Pancreas (tissue), 10 donors: ENCODE data around the gene TRA2A. TPM values are rescaled to one million over a fixed set of nuclear protein-coding genes. Genes with fewer than 3 reads are reported as not detected.
"Not testable (repeated sequence)": the region's sequence is repeated elsewhere in the genome, so short reads cannot be mapped to it uniquely, and the experiment has no call there.

ENCODE experiments used
- ATAC-seq, 4 donors: fragments of 200-7000 bp; cut with Tn5 transposase; one replicate each; pipeline versions ENCODE4 v1.8.0 to v1.9.1; 2020; ENCODE audit warnings: mild to moderate bottlenecking in 4 of 4, moderate library complexity in 4 of 4
- DNase-seq, 6 donors: peaks; one replicate each; pipeline ENCODE4 v3.0.0-alpha.2; 2020
- FAIRE-seq: peaks from 2 replicates; lab custom pipeline; 2012; peaks lifted over from hg19 to GRCh38; lab: Jason Lieb, UNC
- H3K27ac ChIP-seq, 4 donors: fragments of 200-600 bp; sonication (generic); 1 replicate in 3 of 4; 2 replicates in 1 of 4; pipeline versions ENCODE4 v1.5.0 to v1.8.0; 2020
- H3K27me3 ChIP-seq, 4 donors: fragments of 200-600 bp; one replicate each; pipeline ENCODE4 v1.8.0; 2021
- H3K36me3 ChIP-seq, 3 donors: fragments of 200-600 bp; sonication (generic) in 1 of 3; one replicate each; pipeline versions ENCODE4 v1.5.0 to v1.8.0; 2020 to 2021
- H3K4me1 ChIP-seq, 3 donors: fragments of 200-600 bp; one replicate each; pipeline ENCODE4 v1.8.0; 2021
- H3K4me3 ChIP-seq, 4 donors: fragments of 200-600 bp; sonication (generic) in 2 of 4; one replicate each; pipeline versions ENCODE4 v1.5.0 to v1.8.0; 2020 to 2021
- H3K9me3 ChIP-seq, 4 donors: fragments of 200-600 bp; one replicate each; pipeline ENCODE4 v1.8.0; 2021
- WGBS, 2 donors: extraction: QIAGEN DNeasy Blood & Tissue Kit; methylation state at CpG; one replicate each; pipeline ENCODE4 v1.1.7; 2013; 5-methylcytosine and 5-hydroxymethylcytosine counted together
- intact Hi-C, 3 donors: fragments of 100-400 bp; cut with DNase I; formaldehyde crosslinking; loops; one replicate each; pipeline versions ENCODE4 v1.11.1 to v1.14.2; 2022
- polyA plus RNA-seq, 2 donors: library from polyadenylated mRNA; stranded (reverse); fragments of 200-250 nt; gene quantifications; one replicate each; pipeline ENCODE4 v1.2.3, GENCODE V29; 2013
- total RNA-seq, 6 donors: library from RNA; stranded (reverse); fragmentation: NEBNext Ultra II Directional in 4 of 6; extraction: Animal tissue kit (Norgen Biotek cat#: 25700) in 4 of 6; gene quantifications; one replicate each; pipeline versions ENCODE4 v1.2.1 to v1.2.4, GENCODE V29; 2021 to 2023
- TF ChIP-seq, protein P1 (sequence below), 4 donors: fragments of 200-600 bp; sonication (generic) in 3 of 4; IDR thresholded peaks; one replicate each; pipeline versions ENCODE4 v1.5.0 to v1.8.0; 2021; ENCODE audit warnings: antibody characterized with exemption in 4 of 4
- donor health status: healthy with polysubstance abuse.
- donor health status: DM: no; HTN: no; CAD: no; lungs with moderate emphysema.
- donor health status: DM: no; HTN: no; CAD: no.
- donor health status: control.
- donor health status: control.
- donor health status: Bipolar disorder and iron deficiency.
- donor health status: DM: yes; HTN: yes; CAD: no.
- donor health status: DM: no; HTN: no; CAD: no.
- donor health status: DM: no; HTN: no; CAD: no.
- donor health status: DM: yes; HTN: yes; CAD: no.

TRA2A gene
- total and polyA plus RNA-seq, 8 donors, result 19.1 to 63.6 (median 28.4) TPM

DNA sequence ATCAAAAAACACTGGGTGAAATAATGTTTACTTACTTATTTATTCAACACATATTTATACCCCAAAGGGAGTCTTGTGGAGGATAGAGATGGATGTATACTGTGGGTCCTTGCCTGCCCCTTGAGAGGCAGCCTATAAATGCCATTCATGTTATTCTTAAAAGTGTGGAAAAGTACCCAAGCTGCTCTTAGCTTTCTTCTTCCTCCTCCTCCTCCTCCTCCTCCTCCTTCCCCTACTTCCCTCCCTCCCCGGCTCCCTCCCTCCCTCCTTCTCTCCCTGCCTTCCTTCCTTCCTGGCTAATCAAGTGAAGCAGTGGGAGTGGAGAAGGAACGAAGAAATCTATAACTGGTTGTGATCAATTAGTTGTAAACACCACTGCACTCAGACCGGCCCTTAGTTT is 40.3 kb downstream of the TRA2A start:
- WGBS, 2 donors, result 77 to 78% methylated on average over 3 of the region's 3 CpGs
- Histone ChIP-seq H3K4me3 (peak overlapping the region in 1 of 4 donors; percentile 40), H3K4me1 (no peaks in the 10 kb centered on the region), H3K27me3 (no peaks in the 10 kb centered on the region), H3K36me3 (no peaks in the 10 kb centered on the region), H3K27ac (no peak overlapping the region), H3K9me3 (no peaks in the 10 kb centered on the region)
- FAIRE-seq, result no peak
- TF ChIP-seq, protein P1, sequence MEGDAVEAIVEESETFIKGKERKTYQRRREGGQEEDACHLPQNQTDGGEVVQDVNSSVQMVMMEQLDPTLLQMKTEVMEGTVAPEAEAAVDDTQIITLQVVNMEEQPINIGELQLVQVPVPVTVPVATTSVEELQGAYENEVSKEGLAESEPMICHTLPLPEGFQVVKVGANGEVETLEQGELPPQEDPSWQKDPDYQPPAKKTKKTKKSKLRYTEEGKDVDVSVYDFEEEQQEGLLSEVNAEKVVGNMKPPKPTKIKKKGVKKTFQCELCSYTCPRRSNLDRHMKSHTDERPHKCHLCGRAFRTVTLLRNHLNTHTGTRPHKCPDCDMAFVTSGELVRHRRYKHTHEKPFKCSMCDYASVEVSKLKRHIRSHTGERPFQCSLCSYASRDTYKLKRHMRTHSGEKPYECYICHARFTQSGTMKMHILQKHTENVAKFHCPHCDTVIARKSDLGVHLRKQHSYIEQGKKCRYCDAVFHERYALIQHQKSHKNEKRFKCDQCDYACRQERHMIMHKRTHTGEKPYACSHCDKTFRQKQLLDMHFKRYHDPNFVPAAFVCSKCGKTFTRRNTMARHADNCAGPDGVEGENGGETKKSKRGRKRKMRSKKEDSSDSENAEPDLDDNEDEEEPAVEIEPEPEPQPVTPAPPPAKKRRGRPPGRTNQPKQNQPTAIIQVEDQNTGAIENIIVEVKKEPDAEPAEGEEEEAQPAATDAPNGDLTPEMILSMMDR (IDR thresholded peaks at IDR 0.05), result no peak
- no peak for DNase-seq
- intact Hi-C loops, result no loop called here
- no peak for ATAC-seq

DNA sequence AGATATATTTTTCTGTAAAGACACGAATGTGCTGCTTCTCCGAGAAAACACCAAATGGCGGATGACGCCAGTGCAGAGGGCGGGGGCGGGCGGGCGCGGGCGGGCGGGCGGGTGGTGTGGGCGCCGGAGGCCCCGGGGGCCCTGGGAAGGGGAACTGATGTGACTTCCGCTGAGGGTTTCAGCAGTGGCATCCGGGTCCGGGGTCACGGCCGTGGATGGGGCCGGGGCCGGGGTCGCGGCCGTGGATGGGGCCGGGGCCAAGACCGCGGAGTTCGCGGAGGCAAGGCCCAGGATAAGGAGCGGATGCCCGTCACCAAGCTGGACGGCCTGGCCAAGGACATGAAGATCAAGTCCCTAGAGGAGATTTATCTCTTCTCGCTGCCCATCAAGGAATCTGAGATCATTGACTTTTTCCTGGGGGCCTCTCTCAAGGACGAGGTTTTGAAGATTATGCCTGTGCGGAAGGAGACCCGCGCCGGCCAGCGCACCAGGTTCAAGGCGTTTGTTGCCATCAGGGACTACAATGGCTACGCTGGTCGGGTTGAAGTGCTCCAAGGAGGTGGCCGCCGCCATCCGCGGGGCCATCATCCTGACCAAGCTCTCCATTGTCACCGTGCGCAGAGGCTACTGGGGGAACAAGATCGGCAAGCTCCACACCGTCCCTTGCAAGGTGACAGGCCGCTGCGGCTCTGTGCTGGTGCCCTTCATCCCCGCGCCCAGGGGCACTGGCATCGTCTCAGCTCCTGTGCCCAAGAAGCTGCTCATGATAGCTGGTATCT is 41.2 kb downstream of the TRA2A start:
- Histone ChIP-seq H3K27ac (no peak overlapping the region), H3K4me1 (no peaks in the 10 kb centered on the region), H3K27me3 (no peaks in the 10 kb centered on the region), H3K36me3 (no peaks in the 10 kb centered on the region), H3K9me3 (no peaks in the 10 kb centered on the region), H3K4me3 (peak overlapping the region; percentile 8 to 47 (median 26))
- intact Hi-C loops, result no loop called here
- WGBS, 2 donors, result 36 to 44% methylated on average over 56 of the region's 56 CpGs
- FAIRE-seq, result no peak
- DNase-seq, result peak in 4 of 6 donors; percentile 31 to 67 (median 54)
- peak; percentile 73 to 93 (median 88) for ATAC-seq
- TF ChIP-seq, protein P1 (IDR thresholded peaks at IDR 0.05), result no peak

DNA sequence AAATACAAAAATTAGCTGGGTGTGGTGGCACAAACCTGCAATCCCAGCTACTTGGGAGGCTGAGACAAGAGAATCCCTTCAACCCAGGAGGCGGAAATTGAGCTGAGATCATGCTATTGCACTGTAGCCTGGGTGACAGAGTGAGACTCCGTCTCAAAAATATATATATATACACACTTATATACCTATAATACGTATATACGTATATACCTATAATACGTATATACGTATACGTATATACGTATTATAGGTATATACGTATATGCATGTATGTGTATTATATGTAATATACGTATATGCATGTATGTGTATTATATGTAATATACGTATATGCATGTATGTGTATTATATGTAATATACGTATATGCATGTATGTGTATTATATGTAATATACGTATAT is 43.1 kb downstream of the TRA2A start:
- H3K36me3 ChIP-seq, ATAC-seq, DNase-seq, H3K27me3 ChIP-seq, intact Hi-C loops, H3K9me3 ChIP-seq, FAIRE-seq, H3K27ac ChIP-seq, H3K4me3 ChIP-seq, H3K4me1 ChIP-seq: not testable (repeated sequence)
- 94 to 96% methylated on average over 12 to 13 of the region's 13 CpGs for WGBS, 2 donors

DNA sequence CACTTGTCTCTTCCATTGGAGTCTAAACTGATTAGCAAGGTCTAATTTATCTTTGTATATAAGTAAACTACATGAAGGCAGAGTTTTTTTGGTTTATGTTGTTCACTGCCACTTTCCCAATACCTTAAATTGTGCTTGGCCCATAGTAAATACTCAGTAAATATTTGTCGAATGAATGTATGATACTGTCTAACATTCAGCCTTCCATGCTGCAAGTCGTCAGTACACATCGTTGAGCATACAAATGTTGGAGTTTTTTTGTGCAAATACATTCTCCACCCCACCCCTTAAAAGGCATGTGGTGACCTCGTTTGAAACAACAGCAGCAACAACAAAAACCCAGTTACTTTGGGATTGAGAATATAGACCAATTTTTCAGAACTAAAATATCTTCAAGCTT is 44.1 kb downstream of the TRA2A start:
- DNase-seq (no peak), ATAC-seq (no peak), FAIRE-seq (no peak)
- no peaks in the 10 kb centered on the region for H3K4me1 ChIP-seq
- peaks cover 0 to 3% (median 0%) of the 10 kb centered on the region in 4 donors for H3K27me3 ChIP-seq
- H3K4me3 ChIP-seq, result no peak overlapping the region
- TF ChIP-seq, protein P1 (IDR thresholded peaks at IDR 0.05), result no peak
- WGBS, 2 donors, result 35 to 40% methylated on average over 4 of the region's 4 CpGs
- H3K27ac ChIP-seq, result no peak overlapping the region
- intact Hi-C loops, result no loop called here
- H3K9me3 ChIP-seq, result no peaks in the 10 kb centered on the region
- H3K36me3 ChIP-seq, result no peaks in the 10 kb centered on the region

DNA sequence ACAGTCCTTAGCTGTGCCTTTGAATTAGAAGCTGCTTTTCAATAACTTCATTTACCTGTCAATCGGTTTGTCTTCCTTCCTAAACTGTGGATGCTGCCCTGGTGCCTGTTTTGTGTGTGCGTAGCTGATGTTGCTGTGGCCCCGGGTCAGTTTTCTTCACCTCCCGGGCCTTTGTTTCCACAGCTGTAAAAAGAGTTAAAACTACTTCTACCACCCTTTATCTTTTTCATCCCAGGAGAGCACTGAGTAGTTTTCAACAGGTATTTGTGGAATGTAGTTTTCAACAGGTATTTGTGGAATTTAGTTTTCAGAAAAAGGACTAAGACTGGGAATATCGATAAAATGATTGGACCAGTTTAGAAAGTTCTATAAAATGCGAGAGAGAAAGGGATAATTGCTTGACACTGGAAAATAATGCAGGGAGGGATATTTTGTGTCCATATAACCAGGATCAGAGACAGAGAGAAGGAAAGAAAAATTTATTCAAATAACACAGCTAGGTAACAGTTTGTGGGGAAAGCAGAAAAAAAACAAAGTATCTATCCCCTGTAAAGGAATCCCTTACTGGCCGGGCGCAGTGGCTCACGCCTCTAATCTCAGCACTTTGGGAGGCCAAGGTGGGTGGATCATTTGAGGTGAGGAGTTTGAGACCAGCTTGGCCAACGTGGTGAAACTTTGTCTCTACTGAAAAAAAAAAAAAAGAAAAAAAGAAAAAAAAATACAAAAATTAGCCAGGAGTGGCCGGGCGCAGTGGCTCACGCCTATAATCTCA is 45.6 kb downstream of the TRA2A start:
- WGBS, 2 donors, result 65 to 67% methylated on average over 13 of the region's 13 CpGs
- no peaks in the 10 kb centered on the region for H3K36me3 ChIP-seq
- DNase-seq (no peak), FAIRE-seq (no peak), ATAC-seq (no peak)
- TF ChIP-seq, protein P1 (IDR thresholded peaks at IDR 0.05), result no peak
- intact Hi-C loops, result no loop called here
- peaks cover 0 to 9% (median 0%) of the 10 kb centered on the region in 4 donors for H3K27me3 ChIP-seq
- H3K27ac ChIP-seq, result no peak overlapping the region
- H3K4me1 ChIP-seq, result no peaks in the 10 kb centered on the region
- H3K4me3 ChIP-seq, result no peak overlapping the region
- H3K9me3 ChIP-seq, result no peaks in the 10 kb centered on the region
